ENCODE measurements around the gene ASF1B.
A peak's percentile ranks its signal among the peaks of the same experiment; 100 is the strongest.

The ASF1B gene

GRCh38 chr19:14141041-14141440 lies 4.7 kb upstream of the ASF1B start:
- Histone ChIP-seq H2AFZ (no peak overlapping the region), H3K27ac (no peak overlapping the region)
- no peak for TF ChIP-seq CTCF (IDR thresholded peaks at IDR 0.05)

GRCh38 chr19:14139944-14140343 lies 3.6 kb upstream of the ASF1B start:
- Histone ChIP-seq H3K4me2 (ENCODE audit: low read length) (no peak overlapping the region), H3K79me2 (no peaks in the 10 kb centered on the region), H3K4me3 (ENCODE audit: low read depth, low read length) (no peak overlapping the region), H3K4me1 (no peaks in the 10 kb centered on the region), H3K27me3 (ENCODE audit: control insufficient read depth, insufficient read depth, low read length) (no peaks in the 10 kb centered on the region), H3K9ac (no peak overlapping the region), H3K36me3 (ENCODE audit: control insufficient read depth, insufficient read depth, low read length) (no peaks in the 10 kb centered on the region), H3K9me3 (ENCODE audit: control insufficient read depth, low read length) (no peaks in the 10 kb centered on the region), H2AFZ (no peak overlapping the region), H3K27ac (no peak overlapping the region)
- no peak for TF ChIP-seq CTCF (IDR thresholded peaks at IDR 0.05)

More at GRCh38 chr19:14141041-14141440, 4.7 kb upstream of the ASF1B start:
- Histone ChIP-seq H3K4me2 (ENCODE audit: low read length) (no peak overlapping the region), H3K9me3 (ENCODE audit: control insufficient read depth, low read length) (no peaks in the 10 kb centered on the region), H3K9ac (no peak overlapping the region), H3K36me3 (ENCODE audit: control insufficient read depth, insufficient read depth, low read length) (no peaks in the 10 kb centered on the region), H3K79me2 (no peaks in the 10 kb centered on the region), H3K4me3 (ENCODE audit: low read depth, low read length) (no peak overlapping the region), H3K4me1 (no peaks in the 10 kb centered on the region), H3K27me3 (ENCODE audit: control insufficient read depth, insufficient read depth, low read length) (no peaks in the 10 kb centered on the region)

DNA sequence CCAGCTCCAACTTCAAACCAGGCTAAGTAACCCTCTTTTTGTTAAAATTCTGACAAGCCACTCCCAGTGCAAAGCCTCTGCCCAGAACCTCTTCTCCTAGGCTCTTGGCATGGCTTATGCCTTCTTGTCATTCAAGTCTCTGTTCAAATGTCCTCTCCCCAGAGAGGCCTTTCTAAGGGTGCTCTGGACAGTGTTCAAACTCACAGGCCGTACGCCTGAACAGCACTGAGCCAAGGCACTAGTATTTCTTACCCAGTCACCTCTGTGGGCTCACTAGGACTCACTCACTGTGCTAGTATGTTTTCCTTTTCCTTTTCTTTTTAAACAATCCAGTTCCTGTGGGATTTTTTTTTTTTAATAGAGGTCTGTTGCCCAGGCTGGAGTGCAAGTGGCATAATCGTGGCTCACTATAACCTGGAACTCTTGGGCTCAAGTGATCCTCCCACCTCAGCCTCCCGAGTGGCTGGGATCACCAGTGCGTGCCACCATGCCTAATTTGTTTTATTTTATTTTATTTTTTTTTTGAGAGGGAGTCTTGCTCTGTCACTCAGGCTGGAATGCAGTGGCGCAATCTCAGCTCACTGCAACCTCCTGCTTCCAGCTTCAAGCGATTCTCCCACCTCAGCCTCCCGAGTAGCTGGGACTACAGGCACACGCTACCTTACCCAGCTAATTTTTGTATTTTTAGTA lies 2.3 kb upstream of the ASF1B start:
- no peaks in the 10 kb centered on the region for H3K27me3 ChIP-seq (ENCODE audit: control insufficient read depth, insufficient read depth, low read length)
- no peaks in the 10 kb centered on the region for H3K36me3 ChIP-seq (ENCODE audit: control insufficient read depth, insufficient read depth, low read length)
- no peaks in the 10 kb centered on the region for H3K79me2 ChIP-seq
- peak overlapping the region; percentile 6 for H3K27ac ChIP-seq
- peak overlapping the region; percentile 38 for H2AFZ ChIP-seq
- H3K4me3 ChIP-seq (ENCODE audit: low read depth, low read length) = no peak overlapping the region
- H3K4me1 ChIP-seq = no peaks in the 10 kb centered on the region
- no peaks in the 10 kb centered on the region for H3K9me3 ChIP-seq (ENCODE audit: control insufficient read depth, low read length)
- no peak overlapping the region for H3K4me2 ChIP-seq (ENCODE audit: low read length)
- H3K9ac ChIP-seq = no peak overlapping the region
- TF ChIP-seq CTCF (IDR thresholded peaks at IDR 0.05) = no peak

GRCh38 chr19:14135985-14136508 lies 342 bp downstream of the ASF1B start:
- H3K9me3 ChIP-seq (ENCODE audit: control insufficient read depth, low read length) = no peaks in the 10 kb centered on the region
- H3K27me3 ChIP-seq (ENCODE audit: control insufficient read depth, insufficient read depth, low read length) = no peaks in the 10 kb centered on the region
- peak overlapping the region; percentile 73 for H3K4me2 ChIP-seq (ENCODE audit: low read length)
- H3K9ac ChIP-seq = no peak overlapping the region
- no peak overlapping the region for H3K27ac ChIP-seq
- no peaks in the 10 kb centered on the region for H3K36me3 ChIP-seq (ENCODE audit: control insufficient read depth, insufficient read depth, low read length)
- H3K79me2 ChIP-seq = no peaks in the 10 kb centered on the region
- no peak for TF ChIP-seq CTCF (IDR thresholded peaks at IDR 0.05)
- peak overlapping the region; percentile 35 for H3K4me3 ChIP-seq (ENCODE audit: low read depth, low read length)
- H2AFZ ChIP-seq = peak overlapping the region; percentile 74
- H3K4me1 ChIP-seq = no peaks in the 10 kb centered on the region

DNA sequence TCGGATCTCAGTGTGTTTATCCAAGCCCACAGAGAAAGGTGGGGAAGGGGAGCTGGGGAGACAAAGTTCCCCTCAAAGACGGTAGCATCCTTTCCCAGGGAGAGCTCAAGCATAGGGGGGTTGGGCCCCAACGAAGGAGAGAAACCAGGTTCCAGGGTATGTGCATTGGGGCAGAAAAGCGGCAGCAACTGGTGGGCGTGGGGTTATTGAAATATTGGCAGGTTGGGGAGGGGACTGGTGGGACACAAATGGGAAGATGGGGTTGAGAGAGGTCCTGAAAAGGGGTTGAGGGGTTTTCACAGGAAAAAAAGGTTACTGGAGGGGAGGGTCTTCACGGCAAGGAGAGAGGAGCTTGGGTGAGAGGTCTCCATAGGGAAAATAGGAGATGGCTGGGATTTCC lies 1.0 kb downstream of the ASF1B start:
- Histone ChIP-seq H3K79me2 (no peaks in the 10 kb centered on the region), H3K36me3 (ENCODE audit: control insufficient read depth, insufficient read depth, low read length) (no peaks in the 10 kb centered on the region), H3K9ac (no peak overlapping the region), H3K27me3 (ENCODE audit: control insufficient read depth, insufficient read depth, low read length) (no peaks in the 10 kb centered on the region), H3K27ac (no peak overlapping the region), H2AFZ (no peak overlapping the region), H3K4me1 (no peaks in the 10 kb centered on the region), H3K4me2 (ENCODE audit: low read length) (no peak overlapping the region), H3K9me3 (ENCODE audit: control insufficient read depth, low read length) (no peaks in the 10 kb centered on the region), H3K4me3 (ENCODE audit: low read depth, low read length) (no peak overlapping the region)
- TF ChIP-seq CTCF (IDR thresholded peaks at IDR 0.05) = no peak

Measured in parathyroid adenoma (tissue), 2 donors.